Measurements from ENCODE around the gene NDFIP1.
"Not testable (repeated sequence)": the region's sequence is repeated elsewhere in the genome, so short reads cannot be mapped to it uniquely, and the experiment has no call there.

The NDFIP1 gene

DNA sequence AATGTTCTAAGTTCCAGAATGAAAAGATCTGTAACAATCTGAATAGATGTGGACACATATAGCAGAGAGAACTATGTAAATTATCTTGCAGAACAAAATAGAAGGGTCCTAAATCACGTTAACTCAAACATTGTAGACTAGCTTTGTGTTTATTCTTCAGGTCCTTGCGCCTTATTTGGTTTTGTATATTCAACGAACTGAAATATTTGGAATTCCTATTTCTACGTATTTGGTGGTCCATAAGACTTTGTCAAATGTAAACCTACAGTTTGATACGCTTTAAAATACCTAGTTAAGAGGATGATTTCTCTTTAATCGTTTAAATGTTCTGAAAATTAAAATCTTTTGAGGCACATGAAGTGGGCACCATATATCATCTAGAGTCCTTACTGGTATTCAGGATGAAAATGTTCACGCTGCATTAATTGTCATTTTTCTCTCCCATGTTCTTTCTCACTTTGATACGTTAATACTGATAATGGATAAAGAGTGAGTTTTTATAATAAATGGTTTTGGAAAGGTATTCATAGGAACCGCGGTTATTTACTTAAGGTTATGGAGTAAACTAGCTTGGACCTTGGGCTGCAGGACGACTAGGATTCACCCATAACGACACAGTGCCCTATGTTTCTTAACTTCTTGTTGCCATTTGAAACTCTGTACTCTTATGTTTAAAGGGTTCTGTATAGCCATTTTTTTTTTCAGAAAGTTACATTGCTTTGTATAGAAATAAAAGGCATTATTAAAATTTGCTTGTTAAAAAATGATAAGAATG lies 45.3 kb downstream of the NDFIP1 start:
- Histone ChIP-seq H3K9ac (ENCODE audit: low read depth, low read length) (no peak overlapping the region), H2AFZ (ENCODE audit: low read depth, low read length) (no peak overlapping the region), H3K4me3 (ENCODE audit: low read depth in 1 of 2, low read length in 2 of 2) (no peak overlapping the region), H3K4me1 (ENCODE audit: insufficient read depth, low read length) (peaks cover 9% of the 10 kb centered on the region; the same call in 1 of the 2 replicates), H3K27me3 (ENCODE audit: insufficient read depth, low read length, poor library complexity) (no peaks in the 10 kb centered on the region), H3K9me3 (ENCODE audit: insufficient read depth, low read length, severe bottlenecking) (no peaks in the 10 kb centered on the region), H3K36me3 (ENCODE audit: insufficient read depth, low read length) (peaks cover 18% of the 10 kb centered on the region; the same call in 1 of the 2 replicates), H3K27ac (ENCODE audit: low read length) (no peak overlapping the region), H4K20me1 (ENCODE audit: insufficient read depth, low read length) (no peaks in the 10 kb centered on the region), H3K79me2 (ENCODE audit: insufficient read depth, low read length) (no peaks in the 10 kb centered on the region), H3K4me2 (ENCODE audit: insufficient read depth, low read length) (no peak overlapping the region)
- ATAC-seq (ENCODE audit: insufficient read depth, low read depth), result no peak
- no peak for DNase-seq
- no peak for TF ChIP-seq EZH2 (IDR thresholded peaks at IDR 0.05; ENCODE audit: borderline replicate concordance, low read depth, low read length, severe bottlenecking)
- TF ChIP-seq, protein P1, sequence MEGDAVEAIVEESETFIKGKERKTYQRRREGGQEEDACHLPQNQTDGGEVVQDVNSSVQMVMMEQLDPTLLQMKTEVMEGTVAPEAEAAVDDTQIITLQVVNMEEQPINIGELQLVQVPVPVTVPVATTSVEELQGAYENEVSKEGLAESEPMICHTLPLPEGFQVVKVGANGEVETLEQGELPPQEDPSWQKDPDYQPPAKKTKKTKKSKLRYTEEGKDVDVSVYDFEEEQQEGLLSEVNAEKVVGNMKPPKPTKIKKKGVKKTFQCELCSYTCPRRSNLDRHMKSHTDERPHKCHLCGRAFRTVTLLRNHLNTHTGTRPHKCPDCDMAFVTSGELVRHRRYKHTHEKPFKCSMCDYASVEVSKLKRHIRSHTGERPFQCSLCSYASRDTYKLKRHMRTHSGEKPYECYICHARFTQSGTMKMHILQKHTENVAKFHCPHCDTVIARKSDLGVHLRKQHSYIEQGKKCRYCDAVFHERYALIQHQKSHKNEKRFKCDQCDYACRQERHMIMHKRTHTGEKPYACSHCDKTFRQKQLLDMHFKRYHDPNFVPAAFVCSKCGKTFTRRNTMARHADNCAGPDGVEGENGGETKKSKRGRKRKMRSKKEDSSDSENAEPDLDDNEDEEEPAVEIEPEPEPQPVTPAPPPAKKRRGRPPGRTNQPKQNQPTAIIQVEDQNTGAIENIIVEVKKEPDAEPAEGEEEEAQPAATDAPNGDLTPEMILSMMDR (IDR thresholded peaks at IDR 0.05; ENCODE audit: borderline replicate concordance, extremely low read depth, low read length, poor library complexity, severe bottlenecking), result no peak

DNA sequence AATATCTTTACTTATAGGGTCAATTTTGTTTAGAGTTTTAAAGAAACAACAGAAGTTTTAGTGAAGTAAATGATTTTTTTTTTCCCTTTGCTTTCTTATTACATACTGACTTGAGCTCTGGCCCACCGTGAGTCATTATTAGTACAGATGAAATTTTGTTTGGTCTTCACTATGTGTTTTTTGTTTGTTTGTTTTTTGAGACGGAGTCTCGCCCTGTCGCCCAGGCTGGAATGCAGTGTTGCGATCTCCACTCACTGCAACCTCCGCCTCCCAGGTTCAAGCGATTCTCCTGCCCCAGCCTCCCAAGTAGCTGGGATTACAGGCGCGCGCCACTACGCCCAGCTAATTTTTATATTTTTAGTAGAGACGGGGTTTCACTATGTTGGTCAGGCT lies 45.9 kb downstream of the NDFIP1 start:
- DNase-seq; H3K9ac ChIP-seq (ENCODE audit: low read depth, low read length): not testable (repeated sequence)
- H3K36me3 ChIP-seq (ENCODE audit: insufficient read depth, low read length), result peaks cover 18% of the 10 kb centered on the region; the same call in 1 of the 2 replicates

DNA sequence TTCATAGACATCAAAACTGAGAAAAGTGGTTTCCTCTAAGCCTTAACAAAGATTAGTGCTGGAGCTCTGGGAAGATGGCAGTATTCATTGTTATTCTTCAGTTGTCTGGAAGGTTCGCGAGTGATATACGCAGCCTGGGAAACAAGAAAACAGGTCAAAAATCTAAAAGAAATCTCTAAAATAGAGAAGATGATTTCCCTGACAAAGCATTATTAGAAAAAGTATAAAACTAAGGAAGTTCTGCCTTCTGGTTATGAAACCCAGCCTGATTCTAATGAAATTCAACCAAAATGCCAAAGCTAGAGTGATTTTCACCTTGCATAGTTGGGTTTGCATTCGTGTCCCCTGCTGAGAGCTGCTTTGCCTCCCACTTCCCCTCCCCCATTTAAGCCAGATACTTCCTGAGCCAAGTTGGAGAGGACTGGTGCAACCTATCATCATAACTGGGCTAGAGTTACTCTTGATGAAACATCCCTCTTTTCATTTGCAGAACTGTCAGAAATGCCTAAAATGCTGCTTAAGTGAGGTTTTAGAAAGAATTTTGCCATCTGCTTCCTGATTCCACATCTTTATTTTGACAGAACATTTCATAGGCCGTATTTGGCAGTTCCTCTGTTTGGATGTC lies 48.4 kb downstream of the NDFIP1 start:
- Histone ChIP-seq H4K20me1 (ENCODE audit: insufficient read depth, low read length) (no peaks in the 10 kb centered on the region), H3K4me2 (ENCODE audit: insufficient read depth, low read length) (no peak overlapping the region), H3K9ac (ENCODE audit: low read depth, low read length) (no peak overlapping the region), H3K27ac (ENCODE audit: low read length) (no peak overlapping the region), H3K9me3 (ENCODE audit: insufficient read depth, low read length, severe bottlenecking) (no peaks in the 10 kb centered on the region), H3K36me3 (ENCODE audit: insufficient read depth, low read length) (peaks cover 14% of the 10 kb centered on the region; the same call in 1 of the 2 replicates), H3K4me3 (ENCODE audit: low read depth in 1 of 2, low read length in 2 of 2) (no peak overlapping the region), H2AFZ (ENCODE audit: low read depth, low read length) (no peak overlapping the region), H3K4me1 (ENCODE audit: insufficient read depth, low read length) (peaks cover 2% of the 10 kb centered on the region; the same call in 1 of the 2 replicates), H3K79me2 (ENCODE audit: insufficient read depth, low read length) (no peaks in the 10 kb centered on the region), H3K27me3 (ENCODE audit: insufficient read depth, low read length, poor library complexity) (no peaks in the 10 kb centered on the region)
- ATAC-seq (ENCODE audit: insufficient read depth, low read depth) (no peak), DNase-seq (no peak)
- TF ChIP-seq EZH2 (IDR thresholded peaks at IDR 0.05; ENCODE audit: borderline replicate concordance, low read depth, low read length, severe bottlenecking), result no peak
- TF ChIP-seq, protein P1 (IDR thresholded peaks at IDR 0.05; ENCODE audit: borderline replicate concordance, extremely low read depth, low read length, poor library complexity, severe bottlenecking), result no peak

More for the DNA sequence above, 45.9 kb downstream of the NDFIP1 start:
- not testable (repeated sequence) for H4K20me1 ChIP-seq (ENCODE audit: insufficient read depth, low read length); H3K79me2 ChIP-seq (ENCODE audit: insufficient read depth, low read length); ATAC-seq (ENCODE audit: insufficient read depth, low read depth); H3K27ac ChIP-seq (ENCODE audit: low read length); H3K27me3 ChIP-seq (ENCODE audit: insufficient read depth, low read length, poor library complexity); H3K9me3 ChIP-seq (ENCODE audit: insufficient read depth, low read length, severe bottlenecking); H2AFZ ChIP-seq (ENCODE audit: low read depth, low read length); H3K4me2 ChIP-seq (ENCODE audit: insufficient read depth, low read length); H3K4me3 ChIP-seq (ENCODE audit: low read depth in 1 of 2, low read length in 2 of 2); H3K4me1 ChIP-seq (ENCODE audit: insufficient read depth, low read length)

DNA sequence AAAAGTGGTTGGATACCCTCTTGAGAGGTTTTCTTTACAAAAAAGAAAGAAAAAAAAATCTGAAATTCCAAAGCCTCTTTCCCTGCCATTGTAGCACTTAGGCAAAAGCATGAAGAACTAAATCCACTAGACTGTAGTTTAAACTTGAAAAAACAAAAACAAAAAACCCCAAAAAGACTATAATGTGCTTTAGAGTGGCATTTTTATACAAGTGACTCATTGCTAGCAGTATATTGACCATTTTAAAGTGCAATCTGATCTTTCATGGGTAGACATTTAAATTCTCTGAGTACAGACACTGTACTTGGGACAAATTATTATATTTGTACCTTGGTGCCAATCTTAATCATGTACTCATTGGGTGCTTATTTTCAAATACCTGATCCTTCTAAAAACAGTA lies 50.8 kb downstream of the NDFIP1 start:
- Histone ChIP-seq H3K4me3 (ENCODE audit: low read depth in 1 of 2, low read length in 2 of 2) (no peak overlapping the region), H3K9ac (ENCODE audit: low read depth, low read length) (no peak overlapping the region), H3K36me3 (ENCODE audit: insufficient read depth, low read length) (no peaks in the 10 kb centered on the region; the same call in 1 of the 2 replicates), H4K20me1 (ENCODE audit: insufficient read depth, low read length) (no peaks in the 10 kb centered on the region), H3K9me3 (ENCODE audit: insufficient read depth, low read length, severe bottlenecking) (no peaks in the 10 kb centered on the region), H3K79me2 (ENCODE audit: insufficient read depth, low read length) (no peaks in the 10 kb centered on the region), H3K27ac (ENCODE audit: low read length) (no peak overlapping the region), H3K4me1 (ENCODE audit: insufficient read depth, low read length) (no peaks in the 10 kb centered on the region), H2AFZ (ENCODE audit: low read depth, low read length) (no peak overlapping the region), H3K27me3 (ENCODE audit: insufficient read depth, low read length, poor library complexity) (no peaks in the 10 kb centered on the region), H3K4me2 (ENCODE audit: insufficient read depth, low read length) (no peak overlapping the region)
- DNase-seq (no peak), ATAC-seq (ENCODE audit: insufficient read depth, low read depth) (no peak)
- TF ChIP-seq, protein P1 (IDR thresholded peaks at IDR 0.05; ENCODE audit: borderline replicate concordance, extremely low read depth, low read length, poor library complexity, severe bottlenecking), result no peak
- no peak for TF ChIP-seq EZH2 (IDR thresholded peaks at IDR 0.05; ENCODE audit: borderline replicate concordance, low read depth, low read length, severe bottlenecking)
